Testis (tissue), 2 donors: ENCODE results near the gene LMO4.

Experiments used
- POLR2A ChIP-seq: fragments of 450-650 bp; IDR thresholded peaks from one replicate; pipeline ENCODE4 v1.6.1; 2017; ENCODE audit warnings: antibody characterized with exemption, mild to moderate bottlenecking, moderate library complexity
- TF ChIP-seq, protein P1 (sequence below), 3 experiments: fragments of 450-650 bp in 2 of 3; fragments of 200-600 bp in 1 of 3; sonication (generic) in 1 of 3; IDR thresholded peaks; one replicate each; pipeline ENCODE4 v1.5.1; 2016 to 2019; ENCODE audit warnings: antibody characterized with exemption in 3 of 3, mild to moderate bottlenecking in 2 of 3, moderate library complexity in 1 of 3

GRCh38 chr1:87279536-87279875 is 49.2 kb upstream of the LMO4 start:
- TF ChIP-seq, protein P1, sequence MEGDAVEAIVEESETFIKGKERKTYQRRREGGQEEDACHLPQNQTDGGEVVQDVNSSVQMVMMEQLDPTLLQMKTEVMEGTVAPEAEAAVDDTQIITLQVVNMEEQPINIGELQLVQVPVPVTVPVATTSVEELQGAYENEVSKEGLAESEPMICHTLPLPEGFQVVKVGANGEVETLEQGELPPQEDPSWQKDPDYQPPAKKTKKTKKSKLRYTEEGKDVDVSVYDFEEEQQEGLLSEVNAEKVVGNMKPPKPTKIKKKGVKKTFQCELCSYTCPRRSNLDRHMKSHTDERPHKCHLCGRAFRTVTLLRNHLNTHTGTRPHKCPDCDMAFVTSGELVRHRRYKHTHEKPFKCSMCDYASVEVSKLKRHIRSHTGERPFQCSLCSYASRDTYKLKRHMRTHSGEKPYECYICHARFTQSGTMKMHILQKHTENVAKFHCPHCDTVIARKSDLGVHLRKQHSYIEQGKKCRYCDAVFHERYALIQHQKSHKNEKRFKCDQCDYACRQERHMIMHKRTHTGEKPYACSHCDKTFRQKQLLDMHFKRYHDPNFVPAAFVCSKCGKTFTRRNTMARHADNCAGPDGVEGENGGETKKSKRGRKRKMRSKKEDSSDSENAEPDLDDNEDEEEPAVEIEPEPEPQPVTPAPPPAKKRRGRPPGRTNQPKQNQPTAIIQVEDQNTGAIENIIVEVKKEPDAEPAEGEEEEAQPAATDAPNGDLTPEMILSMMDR (IDR thresholded peaks at IDR 0.05), result no peak
- TF ChIP-seq POLR2A, result no peak
